Measurements from ENCODE around the gene SLK. TPM values are rescaled to one million over a fixed set of nuclear protein-coding genes. Genes with fewer than 3 reads are reported as not detected.

Gene SLK
- total RNA-seq, 4 donors from 2014 or later: 68.1 to 120 (median 80.4) TPM

DNA sequence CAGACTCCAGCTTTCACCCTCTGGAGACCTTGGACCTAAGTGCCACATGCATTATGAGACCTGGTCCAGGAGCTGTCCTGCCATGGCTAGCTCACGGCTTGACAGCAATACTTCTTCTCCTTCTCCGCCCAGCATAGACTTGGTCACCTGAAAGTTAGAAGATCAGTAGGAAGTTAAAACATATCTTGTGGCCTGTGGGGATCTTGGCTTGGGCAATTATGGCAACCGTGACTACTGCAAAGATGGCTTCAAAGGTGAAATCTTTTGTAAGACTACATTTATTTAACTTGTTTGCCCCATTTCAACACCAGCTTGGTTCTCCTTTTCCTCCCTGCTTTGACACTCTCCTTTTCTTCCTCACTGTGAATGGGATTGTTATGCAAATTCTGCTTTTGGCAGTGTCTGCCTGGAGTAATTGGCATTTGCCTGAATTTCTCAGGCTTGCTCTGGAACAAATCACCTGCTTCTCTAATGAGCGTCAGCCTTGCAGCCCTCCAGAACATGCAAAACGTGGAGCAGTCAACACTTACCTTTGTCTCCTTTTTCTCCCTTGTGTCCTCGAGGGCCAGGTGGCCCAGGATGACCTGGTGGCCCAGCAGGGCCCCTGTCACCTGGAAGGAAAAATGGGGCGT, 65.3 kb downstream of the SLK start:
- Histone ChIP-seq H3K27ac (no peak overlapping the region), H3K4me1 (no peaks in the 10 kb centered on the region), H3K4me3 (no peak overlapping the region), H3K27me3 (no peaks in the 10 kb centered on the region), H3K9me3 (no peaks in the 10 kb centered on the region), H3K36me3 (peaks cover 3 to 82% (median 26%) of the 10 kb centered on the region in 3 donors)
- intact Hi-C loops (cut with DNase I): loop anchor here (5.0 kb wide), 1 partner anchor 130 kb away; no protein-coding TSS in a partner anchor
- TF ChIP-seq, protein P1, sequence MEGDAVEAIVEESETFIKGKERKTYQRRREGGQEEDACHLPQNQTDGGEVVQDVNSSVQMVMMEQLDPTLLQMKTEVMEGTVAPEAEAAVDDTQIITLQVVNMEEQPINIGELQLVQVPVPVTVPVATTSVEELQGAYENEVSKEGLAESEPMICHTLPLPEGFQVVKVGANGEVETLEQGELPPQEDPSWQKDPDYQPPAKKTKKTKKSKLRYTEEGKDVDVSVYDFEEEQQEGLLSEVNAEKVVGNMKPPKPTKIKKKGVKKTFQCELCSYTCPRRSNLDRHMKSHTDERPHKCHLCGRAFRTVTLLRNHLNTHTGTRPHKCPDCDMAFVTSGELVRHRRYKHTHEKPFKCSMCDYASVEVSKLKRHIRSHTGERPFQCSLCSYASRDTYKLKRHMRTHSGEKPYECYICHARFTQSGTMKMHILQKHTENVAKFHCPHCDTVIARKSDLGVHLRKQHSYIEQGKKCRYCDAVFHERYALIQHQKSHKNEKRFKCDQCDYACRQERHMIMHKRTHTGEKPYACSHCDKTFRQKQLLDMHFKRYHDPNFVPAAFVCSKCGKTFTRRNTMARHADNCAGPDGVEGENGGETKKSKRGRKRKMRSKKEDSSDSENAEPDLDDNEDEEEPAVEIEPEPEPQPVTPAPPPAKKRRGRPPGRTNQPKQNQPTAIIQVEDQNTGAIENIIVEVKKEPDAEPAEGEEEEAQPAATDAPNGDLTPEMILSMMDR (IDR thresholded peaks at IDR 0.05): no peak
- TF ChIP-seq POLR2A (IDR thresholded peaks at IDR 0.05): no peak
- WGBS, 2 donors: 67 to 78% methylated on average over 3 to 4 of the region's 7 CpGs
- no peak for DNase-seq

DNA sequence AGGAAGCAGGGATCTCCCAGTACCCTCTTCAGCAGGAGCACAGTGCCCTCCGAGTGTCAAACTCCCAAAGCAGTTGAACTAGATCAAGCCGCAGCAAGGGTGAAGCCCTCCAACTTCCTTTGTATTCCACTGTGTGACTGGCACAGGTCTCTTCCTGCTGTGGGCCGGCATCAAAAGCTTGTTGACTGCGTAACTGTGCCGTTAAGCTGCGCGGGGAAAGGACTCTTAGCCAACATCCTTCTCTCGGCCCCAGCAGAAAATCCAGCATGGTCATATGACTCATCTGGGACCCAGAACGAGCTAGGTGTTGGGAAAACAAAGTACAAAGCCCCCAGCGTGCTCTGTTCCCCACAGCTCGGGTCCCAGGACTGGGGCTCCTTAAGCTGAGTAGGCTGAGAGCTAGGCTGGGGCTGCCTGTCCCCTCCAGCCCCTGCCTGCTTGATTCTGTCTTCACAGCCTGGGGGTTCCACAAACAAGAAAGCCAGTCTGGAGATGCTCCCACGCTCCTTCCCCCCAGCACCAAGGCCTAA, 66.5 kb downstream of the SLK start:
- no peaks in the 10 kb centered on the region for H3K27me3 ChIP-seq
- H3K9me3 ChIP-seq: no peaks in the 10 kb centered on the region
- 26 to 42% methylated on average over 8 to 12 of the region's 12 CpGs for WGBS, 2 donors
- H3K27ac ChIP-seq: peak overlapping the region in 1 of 4 donors; percentile 5
- intact Hi-C loops (cut with DNase I): loop anchor here (5.0 kb wide), 1 partner anchor 131 kb away; no protein-coding TSS in a partner anchor
- H3K36me3 ChIP-seq: peaks cover 3 to 73% (median 21%) of the 10 kb centered on the region in 3 donors
- no peaks in the 10 kb centered on the region for H3K4me1 ChIP-seq
- TF ChIP-seq, protein P1 (IDR thresholded peaks at IDR 0.05): no peak
- TF ChIP-seq POLR2A (IDR thresholded peaks at IDR 0.05): no peak
- no peak overlapping the region for H3K4me3 ChIP-seq
- no peak for DNase-seq

DNA sequence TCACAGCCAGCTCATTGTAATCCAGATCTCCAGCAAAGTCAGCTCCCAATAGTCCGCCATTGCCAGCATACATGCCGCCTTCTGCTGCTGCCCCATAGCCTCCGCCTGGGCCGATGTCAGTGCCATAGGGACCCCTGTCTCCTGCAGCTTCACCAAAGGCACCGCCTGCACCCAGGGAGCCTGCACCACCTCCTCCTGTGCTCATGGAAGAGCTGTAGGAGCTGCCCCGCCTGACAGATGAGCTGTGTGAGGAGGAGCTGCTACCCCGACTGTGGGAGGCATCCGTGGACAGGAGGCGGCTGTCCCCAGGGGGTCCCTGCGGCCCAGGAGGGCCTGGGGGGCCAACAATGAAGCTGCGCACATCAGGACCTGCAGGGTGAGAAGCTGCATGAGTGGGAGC, 67.0 kb downstream of the SLK start:
- DNase-seq: no peak
- Histone ChIP-seq H3K4me3 (no peak overlapping the region), H3K27ac (no peak overlapping the region), H3K4me1 (no peaks in the 10 kb centered on the region), H3K27me3 (no peaks in the 10 kb centered on the region), H3K36me3 (peaks cover 3 to 73% (median 17%) of the 10 kb centered on the region in 3 donors), H3K9me3 (no peaks in the 10 kb centered on the region)
- TF ChIP-seq, protein P1 (IDR thresholded peaks at IDR 0.05): no peak
- no peak for TF ChIP-seq POLR2A (IDR thresholded peaks at IDR 0.05)
- 87 to 94% methylated on average over 5 to 7 of the region's 11 CpGs for WGBS, 2 donors
- intact Hi-C loops (cut with DNase I): loop anchor here (5.0 kb wide), 1 partner anchor 132 kb away; no protein-coding TSS in a partner anchor

DNA sequence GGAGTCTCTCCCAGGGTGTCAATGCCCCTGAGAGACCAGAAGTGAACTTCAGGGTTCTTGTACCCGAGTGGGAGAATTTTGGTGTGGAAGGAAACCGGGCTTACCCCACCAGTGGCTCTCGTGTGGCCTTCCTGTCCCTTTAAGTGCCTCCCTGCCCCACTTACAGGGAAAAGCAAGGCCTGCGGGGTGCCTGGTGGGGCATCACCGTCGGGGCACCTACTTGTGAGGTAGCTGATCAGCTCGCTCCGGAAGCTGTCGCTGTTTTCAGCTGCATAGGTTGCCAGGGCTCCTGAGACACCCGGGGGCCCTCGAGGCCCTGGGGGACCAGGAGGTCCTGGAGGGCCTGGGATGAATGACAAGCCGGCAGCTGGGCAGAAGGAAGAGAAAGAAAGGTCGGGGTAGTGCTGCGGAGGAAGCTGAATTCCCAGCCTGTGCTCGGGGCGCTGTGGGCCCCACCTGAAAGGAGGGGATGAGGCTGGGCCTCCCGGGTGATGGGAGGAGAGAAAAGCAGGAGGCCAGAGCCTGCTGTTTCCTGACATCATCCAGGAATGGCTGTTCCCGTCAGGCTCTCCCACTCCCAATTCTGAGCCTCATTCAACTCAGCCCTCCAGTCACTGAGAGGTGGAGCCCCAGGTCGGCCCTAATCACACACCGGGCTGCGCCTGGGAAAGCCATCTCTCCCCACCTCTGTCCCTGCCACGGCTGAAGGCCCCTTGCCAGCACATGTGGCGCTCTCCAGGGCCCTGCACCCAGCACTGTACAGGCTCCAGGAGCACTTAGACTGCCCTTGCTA, 67.7 kb downstream of the SLK start:
- TF ChIP-seq, protein P1 (IDR thresholded peaks at IDR 0.05): no peak
- TF ChIP-seq POLR2A (IDR thresholded peaks at IDR 0.05): no peak
- WGBS, 2 donors: 60 to 69% methylated on average over 7 to 11 of the region's 23 CpGs

More for the DNA sequence above, 67.7 kb downstream of the SLK start:
- Histone ChIP-seq H3K9me3 (no peaks in the 10 kb centered on the region), H3K4me3 (no peak overlapping the region), H3K27ac (no peak overlapping the region), H3K4me1 (no peaks in the 10 kb centered on the region), H3K27me3 (no peaks in the 10 kb centered on the region), H3K36me3 (peaks cover 3 to 67% (median 17%) of the 10 kb centered on the region in 3 donors)
- intact Hi-C loops (cut with DNase I): loop anchor here (5.0 kb wide), 1 partner anchor 132 kb away; no protein-coding TSS in a partner anchor
- no peak for DNase-seq
